Endothelial cell of umbilical vein (primary cell): ENCODE data around the gene VPS16. TPM values are rescaled to one million over a fixed set of nuclear protein-coding genes. Genes with fewer than 3 reads are reported as not detected.
A peak's percentile ranks its signal among the peaks of the same experiment; 100 is the strongest.

Experiments
- BruUV-seq: library from RNA; stranded (reverse); fragments of 400-500 nt; replicated peaks from 2 replicates; lab custom pipeline; 2021; lab: Mats Ljungman, UMichigan
- CTCF ChIA-PET: fragments of 300-600, 350-600 bp; sonication (Branson Sonifier 250); formaldehyde crosslinking; loops from one replicate; lab custom pipeline; 2021; ENCODE audit warnings: antibody characterized with exemption, inconsistent platforms; lab: Charles Lee
- POLR2A ChIA-PET: fragments of 300-600, 350-600 bp; sonication (Branson Sonifier 250); formaldehyde crosslinking; loops from one replicate; lab custom pipeline; 2021; ENCODE audit warnings: antibody characterized with exemption, inconsistent platforms; lab: Charles Lee
- DNase-seq: peaks from one replicate; pipeline ENCODE4 v3.0.0-alpha.2; 2011; ENCODE audit warnings: low read depth, low spot score
- FAIRE-seq: peaks from 2 replicates; lab custom pipeline; 2011; peaks lifted over from hg19 to GRCh38; lab: Jason Lieb, UNC
- H2AFZ ChIP-seq: 2 replicates; pipeline ENCODE4 v1.6.0; 2012; ENCODE audit warnings: low read depth, low read length, control low read depth, inconsistent platforms
- H3K27ac ChIP-seq: 2 replicates; pipeline ENCODE4 v1.5.1; 2011; ENCODE audit warnings: low read depth, mild to moderate bottlenecking, control low read depth, low read length, moderate library complexity; ENCODE audit not compliant: insufficient read depth
- H3K27me3 ChIP-seq, 2 experiments: 2 replicates each; pipeline versions ENCODE4 v1.6.0 to v1.6.1; 2011; ENCODE audit warnings: low read length in 2 of 2, mixed read lengths in 1 of 2; ENCODE audit not compliant: control insufficient read depth in 2 of 2, insufficient read depth in 2 of 2
- H3K36me3 ChIP-seq, 2 experiments: 2 replicates in 1 of 2; 3 replicates in 1 of 2; pipeline ENCODE4 v1.5.1; 2011; ENCODE audit warnings: low read length in 2 of 2, mild to moderate bottlenecking in 1 of 2, moderate library complexity in 1 of 2; ENCODE audit not compliant: control insufficient read depth in 2 of 2, insufficient read depth in 2 of 2; ENCODE audit errors: extremely low read depth in 1 of 2
- H3K4me1 ChIP-seq: 3 replicates; pipeline ENCODE4 v1.5.1; 2011; ENCODE audit warnings: mild to moderate bottlenecking, low read length; ENCODE audit not compliant: control insufficient read depth, insufficient read depth; ENCODE audit errors: extremely low read depth
- H3K4me2 ChIP-seq: 2 replicates; pipeline ENCODE4 v1.6.1; 2011; ENCODE audit warnings: low read length, control low read depth, mixed read lengths; ENCODE audit not compliant: insufficient read depth
- H3K4me3 ChIP-seq, 3 experiments: fragments of 200-600 bp in 1 of 3; sonication (generic), shearing (Covaris generic) in 1 of 3; replicated peaks in 1 of 3; 2 replicates each; pipeline ENCODE4 v1.5.1; 2011 to 2016; ENCODE audit warnings: control low read depth in 3 of 3, low read length in 3 of 3, mild to moderate bottlenecking in 2 of 3, inconsistent platforms in 1 of 3, low read depth in 1 of 3, moderate library complexity in 1 of 3; ENCODE audit not compliant: insufficient read depth in 1 of 3
- H3K79me2 ChIP-seq: 2 replicates; pipeline ENCODE4 v1.6.0; 2012; ENCODE audit warnings: low read length, inconsistent platforms; ENCODE audit not compliant: control insufficient read depth, insufficient read depth
- H3K9ac ChIP-seq: replicated peaks from 2 replicates; pipeline ENCODE3; 2011; ENCODE audit warnings: low read length, control low read depth; ENCODE audit not compliant: insufficient read depth; ENCODE audit errors: extremely low read depth
- H3K9me1 ChIP-seq: replicated peaks from 3 replicates; pipeline ENCODE4 v1.6.0; 2011; ENCODE audit warnings: mild to moderate bottlenecking, low read length; ENCODE audit not compliant: control insufficient read depth, insufficient read depth; ENCODE audit errors: extremely low read depth
- H3K9me3 ChIP-seq: replicated peaks from 2 replicates; pipeline ENCODE4 v1.5.1; 2012; ENCODE audit warnings: low read length, inconsistent platforms; ENCODE audit not compliant: control insufficient read depth, insufficient read depth
- H4K20me1 ChIP-seq: replicated peaks from 2 replicates; pipeline ENCODE3; 2011; ENCODE audit warnings: mild to moderate bottlenecking, low read length; ENCODE audit not compliant: control insufficient read depth, insufficient read depth; ENCODE audit errors: extremely low read depth
- EZH2 ChIP-seq: IDR thresholded peaks from 2 replicates; pipeline ENCODE4 v1.6.1; 2012; ENCODE audit warnings: borderline replicate concordance, low read depth, mild to moderate bottlenecking, moderate library complexity, low read length, inconsistent platforms; ENCODE audit not compliant: severe bottlenecking
- JUN ChIP-seq: IDR thresholded peaks from 2 replicates; pipeline ENCODE4 v1.6.1; 2011; ENCODE audit warnings: borderline replicate concordance, low read depth; ENCODE audit not compliant: insufficient read length, insufficient read depth
- dilution Hi-C: fragments of 300-500 bp; cut with MboI; formaldehyde crosslinking; loops from one replicate; pipeline ENCODE4 v1.15.0; 2019; ENCODE audit warnings: low sequenced_read_pairs; ENCODE audit not compliant: extremely low pct_ligation_motif_present
- intact Hi-C: fragments of 100-400 bp; cut with micrococcal nuclease; formaldehyde crosslinking; loops from one replicate; pipeline ENCODE4 v1.10.0; 2022
- polyA plus RNA-seq, 4 experiments: library from polyadenylated mRNA; depleted of rRNA in 3 of 4; stranded (reverse) in 3 of 4; unstranded in 1 of 4; fragments of >200 nt; gene quantifications; 2 replicates each; pipeline versions ENCODE4 v1.2.1 to v1.2.3, GENCODE V29; 2011 to 2012; ENCODE audit warnings: missing spikeins in 1 of 4
- total RNA-seq: library from RNA; stranded (reverse); gene quantifications from 2 replicates; pipeline ENCODE4 v1.2.3, GENCODE V29; 2021
- TF ChIP-seq, protein P1 (sequence below): IDR thresholded peaks from 2 replicates; pipeline ENCODE4 v1.6.1; 2011; ENCODE audit not compliant: insufficient read depth, insufficient read length

The VPS16 gene
- total and polyA plus RNA-seq, 2 donors (not counting 3 experiments of a cell fraction or from before 2014, with no cell fraction given): 37.6 to 42.3 TPM

DNA sequence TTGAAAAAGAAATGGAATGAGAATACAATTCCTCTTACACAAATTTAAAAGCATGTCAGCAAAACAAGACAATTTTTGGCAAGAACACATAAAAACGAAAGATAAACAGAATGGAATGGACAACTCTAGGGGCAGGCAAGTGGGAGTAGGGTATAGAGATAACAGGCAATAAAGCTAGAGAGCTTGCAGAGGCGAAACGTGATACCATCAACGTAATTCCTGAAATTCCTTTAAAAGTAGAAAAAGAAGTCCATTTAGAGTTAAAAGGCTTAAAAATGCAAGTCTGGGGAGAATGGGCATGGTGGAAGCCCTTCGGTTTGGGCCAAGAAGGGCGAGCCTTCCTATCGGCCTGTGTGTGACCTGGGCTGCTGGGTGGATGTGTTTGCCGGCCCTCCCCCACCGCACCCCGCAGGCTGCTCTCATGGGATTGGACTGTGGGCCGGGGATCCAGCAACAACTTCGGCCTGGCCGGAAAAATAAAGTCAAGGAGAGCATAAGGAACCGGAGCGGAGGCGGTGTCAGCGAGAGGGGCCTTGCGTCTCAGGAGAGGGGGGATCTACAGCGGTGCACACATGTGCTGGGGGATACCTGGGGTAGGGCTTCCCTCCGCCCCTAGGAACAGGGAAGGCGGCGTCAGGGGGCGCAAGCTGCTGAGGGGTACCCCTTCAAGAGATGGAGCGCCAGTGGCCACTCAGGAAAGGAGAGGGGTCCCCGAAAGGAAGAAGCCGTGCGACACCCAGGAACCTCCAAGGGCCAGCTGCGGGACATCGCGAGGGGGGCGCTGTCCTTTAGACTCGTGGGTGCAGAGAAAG, 20.3 kb upstream of the VPS16 start:
- H3K4me1 ChIP-seq: no peaks in the 10 kb centered on the region
- no peak overlapping the region for H2AFZ ChIP-seq
- no TSS peak for BruUV-seq
- peaks cover 25 to 29% of the 10 kb centered on the region in 2 experiments for H3K27me3 ChIP-seq
- intact Hi-C loops (no loop called here), dilution Hi-C loops (no loop called here)
- no peaks in the 10 kb centered on the region for H4K20me1 ChIP-seq
- no peaks in the 10 kb centered on the region for H3K79me2 ChIP-seq
- H3K9ac ChIP-seq: no peak overlapping the region
- DNase-seq: no peak
- ChIA-PET CTCF (interaction anchor here (0.7 kb wide), 2 partner anchors 67 to 211 kb away, joined by 3 read pairs; no protein-coding TSS in a partner anchor), POLR2A (no interaction called here)
- no peak overlapping the region for H3K4me3 ChIP-seq
- no peaks in the 10 kb centered on the region for H3K9me1 ChIP-seq
- H3K36me3 ChIP-seq: no peaks in the 10 kb centered on the region
- no peak overlapping the region for H3K4me2 ChIP-seq
- FAIRE-seq: no peak
- TF ChIP-seq JUN (no peak), EZH2 (peak; percentile 8)
- H3K27ac ChIP-seq: no peak overlapping the region
- H3K9me3 ChIP-seq: no peaks in the 10 kb centered on the region

DNA sequence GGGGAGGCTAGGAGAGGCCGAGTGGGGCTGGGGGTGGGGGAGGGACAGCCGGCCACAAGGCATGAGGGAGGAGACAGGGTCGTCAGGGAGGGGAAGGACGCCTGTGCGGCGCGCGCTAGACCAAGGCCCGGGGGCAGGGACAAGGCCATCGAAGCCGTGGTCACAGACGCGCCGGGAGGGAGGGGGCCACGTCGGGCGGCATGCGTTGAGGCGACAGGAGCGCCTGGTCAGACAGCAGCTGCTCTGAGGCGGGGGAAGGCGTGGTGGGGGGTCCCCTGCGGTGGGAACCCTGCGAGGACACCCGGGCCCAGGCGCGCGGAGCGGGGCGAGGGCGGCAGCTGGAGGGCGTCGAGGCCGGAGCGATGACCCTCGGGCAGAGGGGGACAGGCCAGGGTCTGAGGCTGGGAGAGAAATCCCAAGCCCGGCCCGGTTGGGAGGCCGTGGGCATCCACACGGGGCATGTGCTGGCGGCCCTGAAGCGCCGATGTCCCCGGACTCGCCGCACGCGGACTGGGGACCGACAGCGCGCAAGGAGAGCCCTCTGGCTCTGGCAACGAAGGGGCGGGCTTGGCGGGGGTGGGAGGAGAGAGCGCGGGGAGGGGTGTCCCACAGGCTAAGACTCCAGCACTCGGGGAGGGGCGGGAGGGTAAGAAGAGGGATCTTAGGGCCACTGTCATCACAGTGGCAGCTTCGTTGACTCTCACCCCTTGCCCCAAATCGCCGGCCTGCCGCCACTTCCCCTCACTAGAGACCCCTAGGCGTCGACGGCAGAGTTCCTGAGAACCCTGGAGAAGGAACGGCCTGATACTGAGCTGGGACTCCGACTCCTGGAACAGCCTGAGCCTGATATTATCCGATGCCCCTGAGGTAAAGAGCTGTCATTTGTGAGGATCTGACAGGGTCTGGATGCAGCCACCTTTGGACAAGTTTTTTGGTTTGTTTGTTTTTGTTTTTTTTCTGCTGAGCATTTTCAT, 19.4 kb upstream of the VPS16 start:
- no peak for DNase-seq
- intact Hi-C loops (no loop called here), dilution Hi-C loops (no loop called here)
- no peaks in the 10 kb centered on the region for H3K9me1 ChIP-seq
- no peaks in the 10 kb centered on the region for H3K36me3 ChIP-seq
- H3K4me2 ChIP-seq: no peak overlapping the region
- BruUV-seq: no TSS peak
- H4K20me1 ChIP-seq: no peaks in the 10 kb centered on the region
- no peak for FAIRE-seq
- H3K9ac ChIP-seq: no peak overlapping the region
- POLR2A ChIA-PET: no interaction called here
- peak; percentile 98 for TF ChIP-seq EZH2
- TF ChIP-seq, protein P1, sequence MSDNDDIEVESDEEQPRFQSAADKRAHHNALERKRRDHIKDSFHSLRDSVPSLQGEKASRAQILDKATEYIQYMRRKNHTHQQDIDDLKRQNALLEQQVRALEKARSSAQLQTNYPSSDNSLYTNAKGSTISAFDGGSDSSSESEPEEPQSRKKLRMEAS: no peak
- H3K27ac ChIP-seq: no peak overlapping the region
- H3K79me2 ChIP-seq: no peaks in the 10 kb centered on the region
- no peaks in the 10 kb centered on the region for H3K9me3 ChIP-seq
- CTCF ChIA-PET: interaction anchor here (0.5 to 1.2 kb wide), 2 partner anchors 31 to 393 kb away, joined by 3 to 4 read pairs; no protein-coding TSS in a partner anchor
- no peak overlapping the region for H2AFZ ChIP-seq
- peaks cover 29 to 31% of the 10 kb centered on the region in 2 experiments for H3K27me3 ChIP-seq
- no peaks in the 10 kb centered on the region for H3K4me1 ChIP-seq
- no peak overlapping the region for H3K4me3 ChIP-seq
